HepG2 (cell line): ENCODE measurements around the gene SEMA3F. TPM values are rescaled to one million over a fixed set of nuclear protein-coding genes. Genes with fewer than 3 reads are reported as not detected.
A peak's percentile ranks its signal among the peaks of the same experiment; 100 is the strongest.
"Not testable (repeated sequence)": the region's sequence is repeated elsewhere in the genome, so short reads cannot be mapped to it uniquely, and the experiment has no call there.

Experiments used
- ATAC-seq: fragments of 200-7000 bp; cut with Tn5 transposase; 3 replicates; pipeline ENCODE4 v1.9.1; 2020; ENCODE audit warnings: mild to moderate bottlenecking, moderate library complexity
- BruUV-seq: library from RNA; stranded (reverse); fragments of 400-500 nt; replicated peaks from 2 replicates; lab custom pipeline; 2021; lab: Mats Ljungman, UMichigan
- CTCF ChIA-PET: fragments of 300-600 bp; formaldehyde crosslinking; extraction: SDS; loops from one replicate; lab custom pipeline; 2021; ENCODE audit warnings: low total read pairs, inconsistent platforms, low intra/inter-chr PET ratio; lab: Yijun Ruan, JAX
- POLR2A ChIA-PET: fragments of 350-600 bp; sonication (Branson Sonifier 250); formaldehyde crosslinking; loops from one replicate; lab custom pipeline; 2020; ENCODE audit warnings: antibody characterized with exemption, inconsistent platforms; lab: Yijun Ruan, JAX
- DNase-seq: peaks from one replicate; pipeline ENCODE4 v3.0.0-alpha.2; 2015; ENCODE audit warnings: low spot score
- FAIRE-seq: peaks from 3 replicates; lab custom pipeline; 2011; peaks lifted over from hg19 to GRCh38; lab: Jason Lieb, UNC
- H2AFZ ChIP-seq: one replicate; pipeline ENCODE4 v1.6.1; 2011; ENCODE audit warnings: low read length, inconsistent platforms
- H3K27ac ChIP-seq: fragments of 300-600 bp; 3 replicates; pipeline ENCODE4 v1.8.0; 2011; ENCODE audit warnings: mixed run types, mild to moderate bottlenecking, mixed read lengths, low read length, inconsistent platforms; ENCODE audit not compliant: insufficient read depth; ENCODE audit errors: extremely low read length
- H3K27me3 ChIP-seq, 2 experiments: fragments of 200-600 bp in 1 of 2; 2 replicates in 1 of 2; 3 replicates in 1 of 2; pipeline versions ENCODE4 v1.6.0 to v1.8.0; 2011; ENCODE audit warnings: low read length in 2 of 2, mild to moderate bottlenecking in 2 of 2, moderate library complexity in 2 of 2, inconsistent platforms in 1 of 2; ENCODE audit not compliant: insufficient read depth in 2 of 2, control insufficient read depth in 1 of 2
- H3K36me3 ChIP-seq, 2 experiments: fragments of 200-600 bp in 1 of 2; replicated peaks in 1 of 2; 2 replicates in 1 of 2; 3 replicates in 1 of 2; pipeline versions ENCODE4 v1.5.1 to v1.8.0; 2011; ENCODE audit warnings: low read length in 2 of 2, inconsistent platforms in 1 of 2; ENCODE audit not compliant: insufficient read depth in 2 of 2, control insufficient read depth in 1 of 2
- H3K4me1 ChIP-seq: 2 replicates; pipeline ENCODE4 v1.5.1; 2012; ENCODE audit warnings: low read length, inconsistent platforms; ENCODE audit not compliant: insufficient read depth
- H3K4me2 ChIP-seq: 2 replicates; pipeline ENCODE4 v1.6.0; 2011; ENCODE audit warnings: low read depth, low read length, inconsistent platforms
- H3K4me3 ChIP-seq, 3 experiments: fragments of 200-600 bp in 1 of 3; sonication (generic), shearing (Covaris generic) in 1 of 3; replicated peaks in 1 of 3; 2 replicates each; pipeline ENCODE4 v1.5.1; 2011 to 2016; ENCODE audit warnings: low read length in 3 of 3, inconsistent platforms in 2 of 3, low read depth in 2 of 3, mild to moderate bottlenecking in 2 of 3, control low read depth in 1 of 3, mixed read lengths in 1 of 3; ENCODE audit not compliant: insufficient read depth in 1 of 3
- H3K79me2 ChIP-seq: one replicate; pipeline ENCODE4 v1.6.1; 2011; ENCODE audit warnings: low read length, inconsistent platforms; ENCODE audit not compliant: insufficient read depth
- H3K9ac ChIP-seq: 2 replicates; pipeline ENCODE4 v1.6.0; 2011; ENCODE audit warnings: mild to moderate bottlenecking, low read depth, low read length, inconsistent platforms; ENCODE audit not compliant: insufficient read depth
- H3K9me3 ChIP-seq: 2 replicates; pipeline ENCODE4 v1.5.1; 2012; ENCODE audit warnings: mild to moderate bottlenecking, low read length
- H4K20me1 ChIP-seq: 2 replicates; pipeline ENCODE4 v1.6.0; 2011; ENCODE audit warnings: inconsistent platforms, mild to moderate bottlenecking, low read length, moderate library complexity; ENCODE audit not compliant: insufficient read depth
- ATF7 ChIP-seq, 2 experiments: fragments of 450-650 bp in 1 of 2; sonication (generic) in 1 of 2; formaldehyde crosslinking in 1 of 2; IDR thresholded peaks; 2 replicates each; pipeline versions ENCODE4 v1.4.0 to v1.6.1; 2016 to 2020; ENCODE audit warnings: antibody characterized with exemption in 1 of 2, mild to moderate bottlenecking in 1 of 2, missing genetic modification reagents in 1 of 2
- FOXO4 ChIP-seq: sonication (generic); formaldehyde crosslinking; conservative IDR thresholded peaks from 2 replicates; pipeline ENCODE4 v1.8.1; 2023; ENCODE audit warnings: missing genetic modification reagents
- ZNF616 ChIP-seq: sonication (generic); formaldehyde crosslinking; IDR thresholded peaks from 2 replicates; pipeline ENCODE4 v1.5.0; 2020; ENCODE audit warnings: low read depth, mild to moderate bottlenecking, missing genetic modification reagents
- WGBS: methylation state at CpG from one replicate; pipeline ENCODE4 v1.1.6; 2017; ENCODE audit warnings: low lambda C conversion rate; 5-methylcytosine and 5-hydroxymethylcytosine counted together
- in situ Hi-C: cut with HindIII; loops from 2 replicates; pipeline ENCODE4 v1.10.0; 2017; ENCODE audit warnings: low pct_unique_long_range_greater_than_20kb; ENCODE audit not compliant: extremely low pct_ligation_motif_present
- intact Hi-C: fragments of 100-400 bp; cut with micrococcal nuclease; formaldehyde crosslinking; loops from one replicate; pipeline ENCODE4 v1.10.0; 2022; ENCODE audit not compliant: unreplicated experiment
- polyA plus RNA-seq, 8 experiments: library from polyadenylated mRNA; depleted of rRNA in 3 of 8; stranded (reverse) in 7 of 8; unstranded in 1 of 8; fragments of >200 nt; fragmentation: Illumina TruSeq in 4 of 8; extraction: Trizol in 4 of 8; gene quantifications; 2 replicates each; pipeline versions ENCODE4 v1.2.1 to v1.2.3, GENCODE V29; 2011 to 2016; ENCODE audit warnings: low read depth in 4 of 8, missing spikeins in 1 of 8, mixed read lengths in 1 of 8; ENCODE audit not compliant: insufficient read depth in 1 of 8
- total RNA-seq, 5 experiments: library from RNA; depleted of rRNA; stranded (reverse); fragments of >200 nt; fragmentation: Illumina TruSeq; extraction: Trizol; gene quantifications; 2 replicates each; pipeline ENCODE4 v1.2.3, GENCODE V29; 2016; ENCODE audit warnings: low read depth in 1 of 5
- TF ChIP-seq, protein P1 (sequence below): IDR thresholded peaks from 2 replicates; pipeline ENCODE4 v1.6.1; 2016; ENCODE audit warnings: control low read depth

SEMA3F gene
- total and polyA plus RNA-seq, 2 of the 13 experiments (the other 11 are each of a cell fraction or from before 2014, with no cell fraction given) = 7.6 to 17.2 TPM

GRCh38 chr3:50227390-50228183 lies 72.5 kb downstream of the SEMA3F start (continued):
- TF ChIP-seq, protein P1, sequence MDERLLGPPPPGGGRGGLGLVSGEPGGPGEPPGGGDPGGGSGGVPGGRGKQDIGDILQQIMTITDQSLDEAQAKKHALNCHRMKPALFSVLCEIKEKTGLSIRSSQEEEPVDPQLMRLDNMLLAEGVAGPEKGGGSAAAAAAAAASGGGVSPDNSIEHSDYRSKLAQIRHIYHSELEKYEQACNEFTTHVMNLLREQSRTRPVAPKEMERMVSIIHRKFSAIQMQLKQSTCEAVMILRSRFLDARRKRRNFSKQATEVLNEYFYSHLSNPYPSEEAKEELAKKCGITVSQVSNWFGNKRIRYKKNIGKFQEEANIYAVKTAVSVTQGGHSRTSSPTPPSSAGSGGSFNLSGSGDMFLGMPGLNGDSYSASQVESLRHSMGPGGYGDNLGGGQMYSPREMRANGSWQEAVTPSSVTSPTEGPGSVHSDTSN (CRISPR knock-in tag) = 0 out of 2 replicates have a peak, but pooled peaks have one; percentile 14
- no peak for TF ChIP-seq ZNF616

GRCh38 chr3:50228184-50228763 lies 73.2 kb downstream of the SEMA3F start:
- not testable (repeated sequence) for H2AFZ ChIP-seq; BruUV-seq; H3K36me3 ChIP-seq; H3K9me3 ChIP-seq; ATAC-seq; DNase-seq; H4K20me1 ChIP-seq; H3K27me3 ChIP-seq; FAIRE-seq; H3K79me2 ChIP-seq; TF ChIP-seq ATF7 (CRISPR knock-in tag; IDR thresholded peaks at IDR 0.05)
- Histone ChIP-seq H3K27ac (peak overlapping the region; percentile 70), H3K4me2 (peak overlapping the region; percentile 92), H3K4me1 (peaks cover 74% of the 10 kb centered on the region), H3K4me3 (peak overlapping the region; percentile 75 to 88 (median 84)), H3K9ac (peak overlapping the region; percentile 72)
- CTCF ChIA-PET = interaction anchor here (1.5 to 9.0 kb wide), 5 partner anchors 15 to 45 kb away, joined by 3 to 265 read pairs (median 29); partner anchors contain the start of gene GNAT1
- 50% methylated on average over 15 of the region's 15 CpGs for WGBS
- intact Hi-C loops = loop anchor here (5.0 kb wide), 1 partner anchor 44 kb away; no protein-coding TSS in a partner anchor
- peak; percentile 81 for TF ChIP-seq ATF7 (IDR thresholded peaks at IDR 0.05)
- TF ChIP-seq FOXO4 (CRISPR knock-in tag) = 0 out of 2 replicates have a peak, but pooled peaks have one; percentile 23
- POLR2A ChIA-PET = interaction anchor here (0.7 to 7.3 kb wide), 12 partner anchors 8 to 109 kb away, joined by 3 to 117 read pairs (median 8); partner anchors contain the start of genes GNAI2, SEMA3B and TUSC2
- in situ Hi-C loops = loop anchor here (5.0 kb wide), 2 partner anchors 36 to 44 kb away; partner anchors contain the start of gene GNAT1
